SU-DHL-6 (cell line): Measurements from ENCODE around the gene CCDC187.

Experiments used
- H2AFZ ChIP-seq: fragments of 200-600 bp; sonication (generic); 2 replicates; pipeline ENCODE4 v1.6.1; 2014; ENCODE audit warnings: low read depth, mild to moderate bottlenecking, moderate library complexity, mixed read lengths, antibody characterized with exemption, low read length; ENCODE audit not compliant: severe bottlenecking
- H3F3A ChIP-seq: fragments of 200-600 bp; shearing (Covaris generic); 2 replicates; pipeline ENCODE4 v1.6.0; 2016; ENCODE audit warnings: antibody characterized with exemption, mild to moderate bottlenecking; ENCODE audit not compliant: insufficient read depth
- H3K27ac ChIP-seq: fragments of 200-600 bp; sonication (generic); 2 replicates; pipeline ENCODE4 v1.5.1; 2016; ENCODE audit warnings: low read depth, mild to moderate bottlenecking, low read length, moderate library complexity, mixed read lengths
- H3K27me3 ChIP-seq: fragments of 200-600 bp; sonication (generic), shearing (Covaris generic); 2 replicates; pipeline ENCODE4 v1.6.0; 2014; ENCODE audit warnings: mild to moderate bottlenecking, low read length
- H3K36me3 ChIP-seq: fragments of 200-600 bp; sonication (generic); 2 replicates; pipeline ENCODE4 v1.6.1; 2014; ENCODE audit warnings: mild to moderate bottlenecking, low read length, mixed read lengths
- H3K4me2 ChIP-seq: fragments of 300-600, 200-600 bp; shearing (Covaris generic), sonication (generic); 2 replicates; pipeline ENCODE4 v1.6.0; 2014; ENCODE audit warnings: low read length, low read depth, mild to moderate bottlenecking; ENCODE audit not compliant: poor library complexity, severe bottlenecking
- H3K4me3 ChIP-seq: fragments of 200-600 bp; sonication (generic); 2 replicates; pipeline ENCODE4 v1.5.1; 2014; ENCODE audit warnings: antibody characterized with exemption, low read length, mild to moderate bottlenecking, mixed read lengths; ENCODE audit not compliant: insufficient read depth, poor library complexity, severe bottlenecking
- H3K79me2 ChIP-seq: fragments of 200-600 bp; sonication (generic); 2 replicates; pipeline ENCODE4 v1.6.1; 2014; ENCODE audit warnings: mild to moderate bottlenecking, low read length, moderate library complexity; ENCODE audit not compliant: insufficient read depth
- H3K9ac ChIP-seq: fragments of 200-600 bp; sonication (generic); 2 replicates; pipeline ENCODE4 v1.7.0; 2014; ENCODE audit warnings: mild to moderate bottlenecking, low read length
- H3K9me2 ChIP-seq: fragments of 200-600 bp; sonication (generic); replicated peaks from 2 replicates; pipeline ENCODE4 v1.6.1; 2014; ENCODE audit warnings: low read length; ENCODE audit not compliant: insufficient read depth
- H3K9me3 ChIP-seq: fragments of 200-600 bp; sonication (generic); 2 replicates; pipeline ENCODE4 v1.6.1; 2014; ENCODE audit warnings: low read length, mixed read lengths; ENCODE audit not compliant: insufficient read depth
- H4K20me1 ChIP-seq: fragments of 200-600 bp; sonication (generic); 2 replicates; pipeline ENCODE4 v1.6.1; 2014; ENCODE audit warnings: low read depth, mild to moderate bottlenecking, antibody characterized with exemption, low read length, moderate library complexity, mixed read lengths
- CTCF ChIP-seq: fragments of 200-600 bp; sonication (generic); IDR thresholded peaks from one replicate; pipeline ENCODE4 v1.5.1; 2017; ENCODE audit warnings: antibody characterized with exemption, mild to moderate bottlenecking, low read length, moderate library complexity; ENCODE audit not compliant: insufficient read depth, poor library complexity, severe bottlenecking
- EZH2phosphoT487 ChIP-seq: fragments of 200-600 bp; sonication (generic), shearing (Covaris generic); conservative IDR thresholded peaks from 2 replicates; pipeline ENCODE4 v1.6.1; 2018; ENCODE audit warnings: mild to moderate bottlenecking, antibody characterized with exemption, low read length, moderate library complexity, mixed read lengths

CCDC187 gene

GRCh38 chr9:136273921-136274785, 29.7 kb downstream of the CCDC187 start:
- Histone ChIP-seq H3F3A (no peaks in the 10 kb centered on the region), H3K36me3 (no peaks in the 10 kb centered on the region), H3K79me2 (no peaks in the 10 kb centered on the region), H3K4me2 (no peak overlapping the region), H3K27me3 (no peaks in the 10 kb centered on the region), H3K4me3 (no peak overlapping the region), H4K20me1 (no peaks in the 10 kb centered on the region), H3K9me2 (no peaks in the 10 kb centered on the region), H3K9me3 (no peaks in the 10 kb centered on the region), H2AFZ (no peak overlapping the region), H3K9ac (no peak overlapping the region), H3K27ac (no peak overlapping the region)
- no peak for TF ChIP-seq EZH2phosphoT487
- no peak for TF ChIP-seq CTCF

GRCh38 chr9:136273244-136273865, 30.5 kb downstream of the CCDC187 start:
- no peaks in the 10 kb centered on the region for H3K79me2 ChIP-seq
- H3K9me3 ChIP-seq = no peaks in the 10 kb centered on the region
- H2AFZ ChIP-seq = no peak overlapping the region
- H3K9me2 ChIP-seq = no peaks in the 10 kb centered on the region
- no peak overlapping the region for H3K9ac ChIP-seq
- no peaks in the 10 kb centered on the region for H3K27me3 ChIP-seq
- no peak overlapping the region for H3K4me3 ChIP-seq
- H4K20me1 ChIP-seq = no peaks in the 10 kb centered on the region
- no peak overlapping the region for H3K27ac ChIP-seq
- H3K4me2 ChIP-seq = no peak overlapping the region
- H3F3A ChIP-seq = no peaks in the 10 kb centered on the region
- H3K36me3 ChIP-seq = no peaks in the 10 kb centered on the region
- TF ChIP-seq EZH2phosphoT487 (no peak), CTCF (no peak)

- Histone ChIP-seq H3K9me3 (no peaks in the 10 kb centered on the region), H3K4me2 (no peak overlapping the region), H3K9me2 (no peaks in the 10 kb centered on the region), H3K79me2 (no peaks in the 10 kb centered on the region), H3K27me3 (no peaks in the 10 kb centered on the region), H3K27ac (no peak overlapping the region), H4K20me1 (no peaks in the 10 kb centered on the region), H3K4me3 (no peak overlapping the region), H3K9ac (no peak overlapping the region), H2AFZ (no peak overlapping the region), H3F3A (no peaks in the 10 kb centered on the region), H3K36me3 (no peaks in the 10 kb centered on the region)
- no peak for TF ChIP-seq CTCF
- no peak for TF ChIP-seq EZH2phosphoT487
Observed at GRCh38 chr9:136270173-136270705, 33.7 kb downstream of the CCDC187 start.
